ENCODE data around the gene MYZAP. TPM values are rescaled to one million over a fixed set of nuclear protein-coding genes. Genes with fewer than 3 reads are reported as not detected.
A peak's percentile ranks its signal among the peaks of the same experiment; 100 is the strongest.

The MYZAP gene
- polyA plus RNA-seq, 6 donors from 2014 or later, result 4.5 to 15.3 (median 7.4) TPM

- ATAC-seq (ENCODE audit: low read depth in 2 of 2) (peak; percentile 93 to 94), DNase-seq (peak; percentile 92)
- peaks cover 20 to 53% (median 43%) of the 10 kb centered on the region in 3 donors for H3K4me1 Mint-ChIP-seq
- H3K27me3 Mint-ChIP-seq, result peaks cover 6 to 11% (median 9%) of the 10 kb centered on the region in 3 donors
- H3K36me3 Mint-ChIP-seq, result peaks cover 11 to 19% of the 10 kb centered on the region in 2 donors
- peak within 1 kb of the TSS; percentile 83 to 94 (median 92) for H3K4me3 Mint-ChIP-seq
- H3K9me3 Mint-ChIP-seq, result no peaks in the 10 kb centered on the region
- H3K27ac Mint-ChIP-seq, result peak within 1 kb of the TSS; percentile 93 to 99 (median 96)
Observed at GRCh38 chr15:57706405-57707209, 114.9 kb downstream of the MYZAP start, which contains the start of gene POLR2M. Gene POLR2M (plus strand): TSS chr15:57706714. CDS start chr15:57706843, 129 bp downstream.

- Mint-ChIP-seq H3K4me3 (peak overlapping the region; percentile 83 to 94 (median 92)), H3K36me3 (peaks cover 20 to 21% of the 10 kb centered on the region in 2 donors)
Observed at GRCh38 chr15:57708047-57708446, 116.3 kb downstream of the MYZAP start.

GRCh38 chr15:57718309-57718708 lies 126.6 kb downstream of the MYZAP start:
- no peak overlapping the region for H3K4me3 Mint-ChIP-seq
- H3K9me3 Mint-ChIP-seq, result peaks cover 0 to 3% (median 0%) of the 10 kb centered on the region in 7 donors
- peak overlapping the region in 1 of 6 donors; percentile 14 for H3K27ac Mint-ChIP-seq
- no peak for DNase-seq
- no peaks in the 10 kb centered on the region for H3K27me3 Mint-ChIP-seq
- ATAC-seq (ENCODE audit: low read depth in 2 of 2), result no peak
- H3K36me3 Mint-ChIP-seq, result peaks cover 17 to 39% of the 10 kb centered on the region in 2 donors
- H3K4me1 Mint-ChIP-seq, result peaks cover 0 to 6% (median 4%) of the 10 kb centered on the region in 3 donors

More at GRCh38 chr15:57708047-57708446, 116.3 kb downstream of the MYZAP start:
- DNase-seq (no peak), ATAC-seq (ENCODE audit: low read depth in 2 of 2) (no peak)
- Mint-ChIP-seq H3K4me1 (peaks cover 27 to 56% (median 43%) of the 10 kb centered on the region in 3 donors), H3K27ac (peak overlapping the region; percentile 93 to 99 (median 96)), H3K9me3 (no peaks in the 10 kb centered on the region), H3K27me3 (no peaks in the 10 kb centered on the region)

- H3K9me3 Mint-ChIP-seq, result peaks cover 0 to 10% (median 0%) of the 10 kb centered on the region in 7 donors
- peaks cover 31 to 41% of the 10 kb centered on the region in 2 donors for H3K36me3 Mint-ChIP-seq
- no peaks in the 10 kb centered on the region for H3K27me3 Mint-ChIP-seq
- H3K27ac Mint-ChIP-seq, result no peak overlapping the region
- no peaks in the 10 kb centered on the region for H3K4me1 Mint-ChIP-seq
- ATAC-seq (ENCODE audit: low read depth in 2 of 2) (no peak), DNase-seq (no peak)
- H3K4me3 Mint-ChIP-seq, result no peak overlapping the region
Observed at GRCh38 chr15:57720867-57721266, 129.2 kb downstream of the MYZAP start.

GRCh38 chr15:57726411-57726810 lies 134.7 kb downstream of the MYZAP start:
- H3K36me3 Mint-ChIP-seq, result peaks cover 18 to 22% of the 10 kb centered on the region in 2 donors

GRCh38 chr15:57727031-57727430 lies 135.3 kb downstream of the MYZAP start:
- DNase-seq, result no peak
- Mint-ChIP-seq H3K4me3 (no peak overlapping the region), H3K4me1 (no peaks in the 10 kb centered on the region), H3K27ac (no peak overlapping the region), H3K27me3 (no peaks in the 10 kb centered on the region), H3K36me3 (peaks cover 18 to 22% of the 10 kb centered on the region in 2 donors), H3K9me3 (peaks cover 0 to 10% (median 0%) of the 10 kb centered on the region in 7 donors)
- no peak for ATAC-seq (ENCODE audit: low read depth in 2 of 2)

More at GRCh38 chr15:57726411-57726810, 134.7 kb downstream of the MYZAP start:
- no peaks in the 10 kb centered on the region for H3K27me3 Mint-ChIP-seq
- no peak for DNase-seq
- no peak for ATAC-seq (ENCODE audit: low read depth in 2 of 2)
- H3K27ac Mint-ChIP-seq, result no peak overlapping the region
- no peak overlapping the region for H3K4me3 Mint-ChIP-seq
- H3K4me1 Mint-ChIP-seq, result no peaks in the 10 kb centered on the region
- peaks cover 0 to 10% (median 0%) of the 10 kb centered on the region in 7 donors for H3K9me3 Mint-ChIP-seq

GRCh38 chr15:57728436-57728835 lies 136.7 kb downstream of the MYZAP start:
- H3K36me3 Mint-ChIP-seq, result peaks cover 12 to 14% of the 10 kb centered on the region in 2 donors
- no peak for ATAC-seq (ENCODE audit: low read depth in 2 of 2)
- H3K4me1 Mint-ChIP-seq, result no peaks in the 10 kb centered on the region
- no peak for DNase-seq
- H3K4me3 Mint-ChIP-seq, result no peak overlapping the region
- no peaks in the 10 kb centered on the region for H3K27me3 Mint-ChIP-seq
- H3K9me3 Mint-ChIP-seq, result peaks cover 0 to 10% (median 0%) of the 10 kb centered on the region in 7 donors
- H3K27ac Mint-ChIP-seq, result peak overlapping the region in 1 of 6 donors; percentile 32

GRCh38 chr15:57730876-57731275 lies 139.2 kb downstream of the MYZAP start:
- H3K27me3 Mint-ChIP-seq, result no peaks in the 10 kb centered on the region
- no peaks in the 10 kb centered on the region for H3K4me1 Mint-ChIP-seq
- ATAC-seq (ENCODE audit: low read depth in 2 of 2), result no peak
- no peak for DNase-seq
- no peaks in the 10 kb centered on the region for H3K9me3 Mint-ChIP-seq
- H3K4me3 Mint-ChIP-seq, result no peak overlapping the region
- peaks cover 0 to 7% of the 10 kb centered on the region in 2 donors for H3K36me3 Mint-ChIP-seq
- H3K27ac Mint-ChIP-seq, result no peak overlapping the region

- DNase-seq, result no peak
- Mint-ChIP-seq H3K36me3 (peaks cover 0 to 7% of the 10 kb centered on the region in 2 donors), H3K27me3 (no peaks in the 10 kb centered on the region), H3K4me3 (no peak overlapping the region), H3K9me3 (peaks cover 0 to 1% (median 0%) of the 10 kb centered on the region in 7 donors), H3K27ac (no peak overlapping the region), H3K4me1 (no peaks in the 10 kb centered on the region)
- ATAC-seq (ENCODE audit: low read depth in 2 of 2), result no peak
Observed at GRCh38 chr15:57731530-57732103, 139.9 kb downstream of the MYZAP start.

- peaks cover 5 to 7% of the 10 kb centered on the region in 2 donors for H3K36me3 Mint-ChIP-seq
- H3K9me3 Mint-ChIP-seq, result peaks cover 0 to 7% (median 0%) of the 10 kb centered on the region in 7 donors
- ATAC-seq (ENCODE audit: low read depth in 2 of 2) (peak in 1 of 2 donors; percentile 30), DNase-seq (peak; percentile 9)
- no peaks in the 10 kb centered on the region for H3K27me3 Mint-ChIP-seq
- H3K4me3 Mint-ChIP-seq, result no peak overlapping the region
- H3K4me1 Mint-ChIP-seq, result no peaks in the 10 kb centered on the region
- no peak overlapping the region for H3K27ac Mint-ChIP-seq
Observed at GRCh38 chr15:57732526-57733331, 141.0 kb downstream of the MYZAP start.

- no peak for ATAC-seq (ENCODE audit: low read depth in 2 of 2)
- no peak overlapping the region for H3K4me3 Mint-ChIP-seq
Observed at GRCh38 chr15:57734860-57735259, 143.2 kb downstream of the MYZAP start.

More at GRCh38 chr15:57734860-57735259, 143.2 kb downstream of the MYZAP start:
- no peaks in the 10 kb centered on the region for H3K4me1 Mint-ChIP-seq
- H3K27me3 Mint-ChIP-seq, result no peaks in the 10 kb centered on the region
- peaks cover 0 to 8% (median 0%) of the 10 kb centered on the region in 7 donors for H3K9me3 Mint-ChIP-seq
- no peak for DNase-seq
- peaks cover 5 to 7% of the 10 kb centered on the region in 2 donors for H3K36me3 Mint-ChIP-seq
- H3K27ac Mint-ChIP-seq, result no peak overlapping the region
